Measurements from ENCODE around the gene PUSL1. TPM values are rescaled to one million over a fixed set of nuclear protein-coding genes. Genes with fewer than 3 reads are reported as not detected.
A peak's percentile ranks its signal among the peaks of the same experiment; 100 is the strongest.

Gene PUSL1
- total RNA-seq, 1 experiment from 2014 or later: 22.7 TPM

DNA sequence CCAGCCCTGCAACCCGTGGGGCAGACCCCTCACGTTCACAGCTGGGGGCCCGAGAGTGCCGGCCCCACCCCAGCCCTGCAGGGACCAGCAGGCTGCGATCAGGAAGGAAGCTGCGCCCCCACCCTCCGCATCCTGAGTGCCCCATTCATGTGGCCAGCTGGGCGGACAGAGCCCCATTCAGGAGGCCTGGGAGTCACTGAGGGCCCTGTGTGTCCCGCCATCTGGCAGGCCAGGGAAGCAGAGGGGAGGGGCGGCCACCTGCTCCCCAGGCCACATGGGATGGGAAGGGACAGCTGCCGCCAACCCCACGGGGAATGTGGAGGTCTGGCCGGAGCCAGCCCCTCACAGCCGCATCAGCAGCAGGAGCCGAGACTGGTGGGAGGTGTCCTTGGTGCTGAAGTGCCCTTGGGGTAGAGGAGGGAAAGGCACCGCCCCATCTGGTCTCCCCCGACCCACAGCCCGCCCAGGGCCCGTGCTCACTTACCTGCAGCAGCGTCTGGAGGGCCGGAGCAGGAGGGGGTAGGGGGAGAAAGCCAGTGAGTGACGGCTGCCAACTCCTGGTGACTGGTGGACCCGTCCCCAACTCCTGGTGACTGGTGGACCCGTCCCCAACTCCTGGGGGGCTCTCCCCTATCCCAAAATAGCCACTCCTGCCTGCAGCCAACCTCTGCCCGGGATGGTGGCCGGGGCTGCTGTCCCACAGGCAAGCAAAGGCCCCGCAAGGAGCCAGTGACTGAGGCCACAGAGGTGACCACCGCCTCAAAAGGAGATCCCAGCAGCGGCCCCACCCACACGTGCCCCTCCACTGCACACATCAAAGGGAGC is 9.3 kb upstream of the PUSL1 start:
- Mint-ChIP-seq H3K4me1 (ENCODE audit: low read depth, unreplicated experiment) (no peaks in the 10 kb centered on the region), H3K27ac (ENCODE audit: unreplicated experiment) (no peak overlapping the region), H3K4me3 (ENCODE audit: low read depth, unreplicated experiment) (no peak overlapping the region), H3K36me3 (ENCODE audit: insufficient read depth, unreplicated experiment) (peaks cover 13% of the 10 kb centered on the region), H3K27me3 (ENCODE audit: unreplicated experiment) (no peaks in the 10 kb centered on the region), H3K9me3 (ENCODE audit: low read depth, unreplicated experiment) (no peaks in the 10 kb centered on the region)
- no TSS peak for BruUV-seq (replicated peaks)
- no peak for DNase-seq
- CTCF ChIA-PET: no interaction called here
- intact Hi-C loops (cut with micrococcal nuclease; ENCODE audit: unreplicated experiment): no loop called here
- TF ChIP-seq, protein P1, sequence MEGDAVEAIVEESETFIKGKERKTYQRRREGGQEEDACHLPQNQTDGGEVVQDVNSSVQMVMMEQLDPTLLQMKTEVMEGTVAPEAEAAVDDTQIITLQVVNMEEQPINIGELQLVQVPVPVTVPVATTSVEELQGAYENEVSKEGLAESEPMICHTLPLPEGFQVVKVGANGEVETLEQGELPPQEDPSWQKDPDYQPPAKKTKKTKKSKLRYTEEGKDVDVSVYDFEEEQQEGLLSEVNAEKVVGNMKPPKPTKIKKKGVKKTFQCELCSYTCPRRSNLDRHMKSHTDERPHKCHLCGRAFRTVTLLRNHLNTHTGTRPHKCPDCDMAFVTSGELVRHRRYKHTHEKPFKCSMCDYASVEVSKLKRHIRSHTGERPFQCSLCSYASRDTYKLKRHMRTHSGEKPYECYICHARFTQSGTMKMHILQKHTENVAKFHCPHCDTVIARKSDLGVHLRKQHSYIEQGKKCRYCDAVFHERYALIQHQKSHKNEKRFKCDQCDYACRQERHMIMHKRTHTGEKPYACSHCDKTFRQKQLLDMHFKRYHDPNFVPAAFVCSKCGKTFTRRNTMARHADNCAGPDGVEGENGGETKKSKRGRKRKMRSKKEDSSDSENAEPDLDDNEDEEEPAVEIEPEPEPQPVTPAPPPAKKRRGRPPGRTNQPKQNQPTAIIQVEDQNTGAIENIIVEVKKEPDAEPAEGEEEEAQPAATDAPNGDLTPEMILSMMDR (IDR thresholded peaks at IDR 0.05; ENCODE audit: unreplicated experiment): no peak

DNA sequence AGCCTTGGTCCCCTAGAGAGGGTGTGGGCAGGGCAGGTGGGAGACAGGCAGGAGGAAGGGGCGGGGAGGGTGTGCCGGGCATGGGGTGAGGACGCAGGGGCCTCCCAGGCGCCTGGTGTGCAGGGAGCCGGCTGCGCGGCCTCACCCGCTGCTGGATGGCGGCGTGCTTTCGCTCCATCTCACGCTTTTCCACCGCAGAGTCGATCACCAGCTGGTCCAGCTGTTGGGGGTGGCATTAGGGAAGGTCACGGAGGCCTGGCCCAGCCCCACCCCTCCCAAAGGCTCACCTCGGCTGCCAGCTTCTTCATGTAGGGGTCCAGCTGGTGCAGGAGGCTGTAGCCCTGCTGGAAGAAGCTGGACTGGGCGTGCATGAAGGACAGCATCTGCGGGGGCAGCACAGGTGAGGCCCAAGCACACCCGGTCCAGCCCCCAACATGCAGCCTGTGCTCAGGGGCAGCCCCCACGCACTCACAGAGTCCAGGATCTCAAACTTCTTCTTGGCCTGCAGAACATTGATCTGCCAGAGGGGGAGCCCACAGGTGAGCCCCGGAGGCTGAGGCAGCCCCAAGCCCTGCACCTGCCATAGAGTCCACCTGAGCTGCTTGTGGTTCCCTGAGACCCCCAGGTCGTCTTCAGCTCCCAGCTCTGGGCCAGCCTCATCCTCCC is 8.6 kb upstream of the PUSL1 start:
- H3K27me3 Mint-ChIP-seq (ENCODE audit: unreplicated experiment): no peaks in the 10 kb centered on the region
- intact Hi-C loops (cut with micrococcal nuclease; ENCODE audit: unreplicated experiment): no loop called here
- H3K9me3 Mint-ChIP-seq (ENCODE audit: low read depth, unreplicated experiment): no peaks in the 10 kb centered on the region
- no peaks in the 10 kb centered on the region for H3K4me1 Mint-ChIP-seq (ENCODE audit: low read depth, unreplicated experiment)
- peak; percentile 48 for DNase-seq
- TF ChIP-seq, protein P1 (IDR thresholded peaks at IDR 0.05; ENCODE audit: unreplicated experiment): peak; percentile 39
- no peak overlapping the region for H3K27ac Mint-ChIP-seq (ENCODE audit: unreplicated experiment)
- CTCF ChIA-PET: interaction anchor here (0.7 kb wide), 1 partner anchor 8 kb away, joined by 3 read pairs; no protein-coding TSS in a partner anchor
- BruUV-seq (replicated peaks): no TSS peak
- peaks cover 17% of the 10 kb centered on the region for H3K36me3 Mint-ChIP-seq (ENCODE audit: insufficient read depth, unreplicated experiment)
- H3K4me3 Mint-ChIP-seq (ENCODE audit: low read depth, unreplicated experiment): no peak overlapping the region

DNA sequence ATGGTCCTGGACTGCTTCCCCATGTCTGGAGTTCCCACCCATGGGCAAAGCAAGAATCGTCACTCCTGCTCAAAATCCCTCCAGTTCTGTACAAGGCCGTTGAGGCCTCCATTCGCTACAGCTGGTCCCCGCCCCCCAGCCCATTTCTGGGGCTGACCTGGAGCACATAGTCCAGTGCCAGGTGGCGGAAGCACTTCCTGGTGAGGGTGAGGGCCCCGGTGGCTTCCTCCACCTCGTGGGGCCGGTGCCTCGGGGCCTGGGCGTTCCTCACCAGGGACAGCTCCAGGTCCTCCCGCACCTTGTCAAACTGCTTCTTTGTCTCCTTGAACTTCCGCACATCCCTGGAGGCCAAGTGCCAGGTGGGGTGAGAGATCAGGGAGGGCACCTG is 8.1 kb upstream of the PUSL1 start:
- Mint-ChIP-seq H3K9me3 (ENCODE audit: low read depth, unreplicated experiment) (no peaks in the 10 kb centered on the region), H3K36me3 (ENCODE audit: insufficient read depth, unreplicated experiment) (peaks cover 13% of the 10 kb centered on the region), H3K27ac (ENCODE audit: unreplicated experiment) (no peak overlapping the region), H3K27me3 (ENCODE audit: unreplicated experiment) (no peaks in the 10 kb centered on the region), H3K4me3 (ENCODE audit: low read depth, unreplicated experiment) (no peak overlapping the region), H3K4me1 (ENCODE audit: low read depth, unreplicated experiment) (no peaks in the 10 kb centered on the region)
- TF ChIP-seq, protein P1 (IDR thresholded peaks at IDR 0.05; ENCODE audit: unreplicated experiment): no peak
- CTCF ChIA-PET: interaction anchor here (0.7 kb wide), 1 partner anchor 8 kb away, joined by 3 read pairs; no protein-coding TSS in a partner anchor
- DNase-seq: no peak
- intact Hi-C loops (cut with micrococcal nuclease; ENCODE audit: unreplicated experiment): no loop called here
- BruUV-seq (replicated peaks): no TSS peak

DNA sequence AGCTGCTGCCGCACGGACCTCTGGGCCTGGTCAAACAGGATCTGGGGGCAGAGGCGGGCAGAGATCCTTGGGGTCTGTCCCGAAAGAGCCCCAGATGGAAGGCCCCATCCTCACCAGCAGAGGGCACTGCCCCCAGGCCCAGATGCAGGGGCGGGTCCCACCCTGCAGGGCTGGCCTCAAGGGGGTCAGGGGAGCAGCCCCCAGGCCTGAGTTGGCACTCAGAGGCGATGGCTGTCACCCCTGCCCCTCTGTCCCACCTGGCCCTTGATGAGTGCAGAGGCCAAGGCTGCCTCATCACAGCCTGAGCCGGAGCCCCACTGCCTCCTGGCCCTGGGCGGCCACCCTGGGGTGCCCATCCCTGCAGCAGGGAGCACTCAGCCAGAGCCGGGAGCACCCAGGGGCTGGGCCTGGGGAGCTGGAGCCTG is 6.4 kb upstream of the PUSL1 start:
- H3K4me1 Mint-ChIP-seq (ENCODE audit: low read depth, unreplicated experiment): no peaks in the 10 kb centered on the region
- no peak overlapping the region for H3K27ac Mint-ChIP-seq (ENCODE audit: unreplicated experiment)
- H3K36me3 Mint-ChIP-seq (ENCODE audit: insufficient read depth, unreplicated experiment): peaks cover 23% of the 10 kb centered on the region
- no peaks in the 10 kb centered on the region for H3K27me3 Mint-ChIP-seq (ENCODE audit: unreplicated experiment)
- no TSS peak for BruUV-seq (replicated peaks)
- intact Hi-C loops (cut with micrococcal nuclease; ENCODE audit: unreplicated experiment): no loop called here
- TF ChIP-seq, protein P1 (IDR thresholded peaks at IDR 0.05; ENCODE audit: unreplicated experiment): peak; percentile 55
- no peak overlapping the region for H3K4me3 Mint-ChIP-seq (ENCODE audit: low read depth, unreplicated experiment)
- H3K9me3 Mint-ChIP-seq (ENCODE audit: low read depth, unreplicated experiment): no peaks in the 10 kb centered on the region
- no peak for DNase-seq
- CTCF ChIA-PET: no interaction called here

All from Calu3 (cell line).